HG03060 (cell line): Measurements from ENCODE around the gene CETN2.
"Not testable (repeated sequence)": the region's sequence is repeated elsewhere in the genome, so short reads cannot be mapped to it uniquely, and the experiment has no call there.

Source experiments
- ATAC-seq: cut with Tn5 transposase; IDR thresholded peaks from one replicate; pipeline ENCODE4 v1.9.1; 2021; ENCODE audit warnings: low read depth, moderate number of reproducible peaks; ENCODE audit not compliant: unreplicated experiment

Gene CETN2

DNA sequence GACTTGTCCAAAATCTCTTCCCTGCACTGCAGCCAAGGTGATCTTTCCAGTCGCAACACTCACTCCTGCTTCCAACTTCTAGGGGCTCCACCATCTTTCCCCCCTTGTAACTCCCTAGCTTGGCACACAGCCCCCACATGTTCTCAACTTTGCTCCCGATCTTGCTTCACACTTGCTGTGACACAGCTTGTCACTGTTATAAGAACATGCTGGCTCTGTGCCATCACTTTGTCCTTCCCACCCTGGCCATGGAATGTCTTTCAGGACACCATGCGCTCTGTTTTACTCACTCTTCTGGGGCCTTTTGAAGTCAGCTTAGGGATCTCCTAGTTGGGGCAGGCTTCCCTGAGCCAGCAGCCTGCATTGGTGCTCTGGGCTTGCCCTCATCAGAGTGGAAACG is 2.8 kb upstream of the CETN2 start:
- no peak for ATAC-seq

DNA sequence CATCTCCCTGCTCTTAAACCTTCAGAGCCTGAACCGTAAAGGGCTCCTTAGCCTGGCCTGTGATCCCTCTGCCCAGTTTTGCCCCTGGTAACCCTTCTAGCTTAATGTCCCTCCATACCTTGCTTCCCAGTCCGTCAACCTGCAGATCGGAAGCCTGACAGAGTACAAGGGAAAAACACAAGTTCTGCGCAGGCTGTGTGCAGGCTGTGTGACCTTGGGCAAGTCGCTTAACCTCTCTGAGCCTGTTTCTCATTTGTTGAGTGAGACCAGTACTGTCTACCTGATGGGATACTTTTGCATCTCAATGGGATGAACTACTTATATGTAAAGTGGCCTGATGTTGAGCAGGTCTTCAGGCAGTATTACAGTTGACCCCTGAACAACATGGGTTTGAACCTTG is 2.0 kb upstream of the CETN2 start:
- no peak for ATAC-seq

DNA sequence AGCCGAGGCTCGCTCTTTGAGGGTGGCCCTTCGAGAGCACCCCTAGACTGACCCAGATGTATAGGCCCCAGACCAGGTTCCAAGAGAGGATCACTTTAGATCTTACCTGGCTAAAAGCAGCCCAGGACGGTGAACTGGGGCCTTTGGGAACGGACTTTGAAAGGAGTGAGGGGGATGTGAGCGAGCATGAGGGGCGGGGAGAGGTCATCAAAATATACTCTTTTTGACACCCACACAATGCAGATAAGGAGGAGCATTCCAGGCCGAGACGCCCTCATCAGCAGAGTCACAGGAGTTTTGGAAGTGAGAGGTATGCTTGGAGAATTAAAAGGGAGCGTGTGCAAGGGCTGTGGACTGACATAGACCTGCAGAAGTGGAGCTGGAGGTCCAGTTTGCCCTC is 834 bp upstream of the CETN2 start:
- ATAC-seq, result no peak

DNA sequence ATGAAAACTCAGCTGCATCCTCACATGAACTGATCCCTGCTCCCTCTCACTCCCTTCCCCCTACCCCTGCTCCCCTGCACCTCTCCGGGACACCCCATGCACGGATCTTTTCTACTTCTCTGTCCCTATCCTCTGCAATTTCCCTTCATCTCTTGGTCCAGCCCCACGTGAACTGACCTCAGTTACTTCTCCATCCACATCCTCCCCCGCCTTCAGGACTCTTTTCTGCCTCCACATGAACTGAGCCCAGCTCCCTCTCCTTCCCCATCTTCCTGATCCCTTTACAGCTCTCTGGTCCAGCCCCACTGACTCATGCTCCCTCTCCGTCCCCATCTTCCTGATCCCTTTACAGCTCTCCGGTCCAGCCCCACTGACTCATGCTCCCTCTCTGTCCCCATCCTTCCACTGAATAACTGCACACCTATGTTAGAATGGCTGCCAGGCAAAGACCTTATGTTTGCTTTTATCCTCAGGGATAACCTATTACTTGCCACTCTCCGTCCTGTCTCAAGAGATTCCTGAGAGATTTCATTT is 5.6 kb downstream of the CETN2 start:
- ATAC-seq, result no peak

DNA sequence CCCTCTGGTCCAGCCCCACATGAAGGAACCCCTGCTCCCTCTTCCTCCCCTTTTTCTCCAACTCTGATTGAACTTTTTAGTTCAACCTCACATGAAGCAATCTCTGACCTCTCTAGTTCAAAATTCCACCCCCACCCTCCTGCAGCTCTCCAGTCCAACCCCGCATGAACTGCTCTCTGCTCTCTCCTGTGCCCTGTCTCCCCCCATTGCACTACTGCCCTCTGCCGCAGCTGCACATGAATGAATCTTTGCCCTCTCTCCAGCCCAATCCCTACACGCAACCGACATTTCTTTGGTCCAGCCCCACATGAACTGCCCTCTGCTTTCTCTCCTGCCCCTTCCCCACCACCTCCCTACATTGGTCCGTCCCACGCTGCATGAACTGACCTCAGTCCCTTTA is 6.9 kb downstream of the CETN2 start:
- no peak for ATAC-seq

DNA sequence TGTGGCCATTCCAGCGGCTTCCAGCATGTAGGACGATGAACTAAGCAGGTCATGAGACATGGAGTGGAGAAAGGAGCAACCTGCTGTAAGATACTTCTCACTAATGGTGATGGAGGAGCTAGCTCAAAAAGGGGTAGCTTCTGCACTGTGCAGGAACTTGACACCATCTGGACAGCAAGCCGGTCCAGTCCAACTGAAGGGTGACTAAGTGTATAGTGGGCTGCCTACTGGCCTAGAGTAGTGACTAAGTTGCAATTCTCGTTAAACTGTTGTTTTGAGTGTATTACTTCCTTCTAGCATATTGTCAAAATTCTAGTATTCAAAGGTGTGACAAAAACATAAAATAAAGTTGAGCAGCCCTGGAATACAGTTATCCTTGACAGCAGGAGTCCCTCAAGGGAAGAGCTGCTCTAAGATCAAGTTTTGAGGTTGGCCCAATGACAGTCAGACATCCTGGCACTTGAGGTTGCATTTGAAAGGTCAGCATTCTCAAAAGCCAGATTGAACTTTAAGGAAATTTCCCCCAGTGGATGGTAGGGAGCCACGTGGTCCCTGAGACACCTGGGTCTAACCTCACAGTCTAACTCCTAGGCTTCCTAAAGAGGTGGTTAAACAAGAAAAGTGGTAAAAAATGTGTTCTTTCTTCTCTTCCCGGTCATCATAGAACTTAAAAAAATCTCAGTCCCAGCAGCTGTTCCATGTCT is 8.0 kb downstream of the CETN2 start:
- ATAC-seq, result no peak

DNA sequence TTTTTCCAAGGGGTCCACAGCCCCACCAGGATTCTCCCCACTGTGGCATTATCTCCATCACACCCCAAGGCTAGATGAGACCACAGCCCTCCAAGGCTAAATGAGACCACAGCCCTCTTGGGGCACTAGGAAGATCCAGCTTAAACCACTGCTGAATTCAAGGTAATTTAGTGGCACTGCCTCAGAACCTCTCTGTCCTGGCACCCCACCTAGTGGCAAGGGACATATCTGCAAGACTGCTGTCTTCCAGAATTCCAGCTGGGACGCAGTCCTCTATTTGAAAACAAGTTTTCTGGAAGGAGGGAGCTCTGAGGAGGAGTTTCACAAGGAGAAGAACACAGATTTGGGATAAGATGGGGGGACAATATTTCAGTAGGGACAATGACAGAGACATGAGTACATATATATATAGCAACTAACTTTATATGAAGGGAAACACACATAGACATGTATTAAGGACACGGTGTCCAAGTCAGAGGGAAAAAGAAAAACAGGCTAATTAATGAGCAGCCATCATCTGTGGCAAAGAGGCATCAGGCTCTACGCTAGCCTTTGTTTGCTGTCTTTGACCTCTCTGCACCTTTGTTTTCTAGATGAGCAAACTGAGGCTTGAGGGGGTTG is 9.3 kb downstream of the CETN2 start:
- no peak for ATAC-seq

DNA sequence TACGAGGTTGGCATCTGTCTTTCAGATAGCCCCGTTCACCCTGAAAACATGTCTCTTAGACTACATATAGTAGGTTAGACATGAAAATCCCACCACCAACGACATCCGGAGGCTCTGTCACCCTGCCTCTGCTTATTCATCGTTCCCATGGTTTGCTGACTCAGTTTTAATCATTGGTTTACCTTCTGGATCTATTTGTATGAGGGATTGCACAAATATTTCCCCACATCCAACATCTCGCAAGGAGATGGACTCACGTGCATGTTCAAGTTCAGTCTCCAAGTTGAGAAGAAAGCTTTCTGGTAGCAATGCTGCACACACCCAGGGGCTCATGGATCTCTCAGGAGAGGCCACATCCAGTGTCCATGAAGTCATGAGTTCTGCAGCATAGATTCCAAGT is 10.8 kb downstream of the CETN2 start:
- ATAC-seq, result no peak

DNA sequence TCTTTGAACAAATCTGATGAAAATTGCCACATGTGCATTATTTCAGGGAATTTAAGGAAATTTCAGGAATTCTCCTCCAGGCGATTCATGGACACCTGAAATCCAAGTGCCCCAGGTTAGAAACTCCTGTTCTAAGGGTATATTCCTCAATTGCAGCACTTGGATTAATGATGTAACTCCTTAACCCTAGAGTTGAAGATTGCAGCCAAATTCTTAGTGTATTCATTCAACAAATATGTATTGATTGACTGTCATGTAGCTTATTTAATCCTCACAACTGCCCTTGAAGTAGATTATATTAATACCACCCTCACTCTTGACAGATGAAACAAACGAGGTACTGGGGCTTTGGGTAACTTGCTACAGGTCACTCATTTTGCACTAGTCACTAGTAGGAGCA is 11.3 kb downstream of the CETN2 start:
- ATAC-seq, result no peak

DNA sequence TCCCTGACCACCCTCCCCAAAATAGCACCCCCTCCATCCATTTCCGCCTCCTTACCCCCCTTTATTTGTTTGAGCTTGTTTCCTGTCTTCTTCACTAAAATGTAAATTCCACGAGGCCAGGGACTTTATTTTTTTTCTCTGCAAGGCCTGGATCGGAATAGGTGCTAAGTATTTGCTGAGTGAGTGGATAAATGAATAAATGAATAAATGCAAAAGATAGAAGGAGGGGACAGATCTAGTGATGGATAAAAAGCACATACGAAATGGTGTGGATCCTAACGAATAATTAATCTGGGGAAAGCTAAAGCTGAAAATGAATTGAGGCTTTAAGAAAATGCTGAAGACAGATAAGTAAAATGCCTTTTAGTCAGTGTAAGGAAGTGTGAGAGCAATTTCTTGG is 12.2 kb downstream of the CETN2 start:
- ATAC-seq, result no peak

DNA sequence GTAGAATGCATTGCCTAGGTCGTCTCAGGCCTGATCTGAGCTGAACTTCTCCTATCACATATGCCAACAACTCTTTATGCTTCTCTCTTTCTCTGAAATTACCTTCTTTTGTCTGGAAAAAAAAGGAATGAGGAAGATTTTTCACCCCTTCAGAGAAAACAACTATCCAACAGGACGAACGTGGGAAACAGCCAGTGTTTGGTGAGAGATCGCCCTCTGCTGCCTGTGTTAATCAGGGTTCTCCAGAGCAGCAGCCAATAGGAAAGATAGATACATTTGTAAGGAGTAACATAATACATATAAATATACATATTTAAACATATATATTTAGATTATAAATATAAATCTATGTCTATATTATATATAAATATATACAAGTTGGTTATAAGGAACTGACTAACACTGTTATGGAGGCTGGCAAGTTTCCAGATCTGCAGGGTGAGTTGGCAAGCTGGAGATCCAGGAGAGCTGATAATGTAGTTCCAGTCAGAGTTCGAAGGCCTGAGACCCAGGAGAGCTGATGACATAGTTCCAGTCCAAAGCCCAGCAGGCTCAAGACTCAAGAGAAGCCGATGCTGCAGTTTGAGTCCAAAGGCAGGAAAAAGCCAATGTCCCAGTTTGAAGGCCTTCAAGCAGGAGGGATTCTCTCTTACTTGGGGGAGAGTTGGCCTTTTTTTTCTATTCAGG is 13.3 kb downstream of the CETN2 start:
- no peak for ATAC-seq

DNA sequence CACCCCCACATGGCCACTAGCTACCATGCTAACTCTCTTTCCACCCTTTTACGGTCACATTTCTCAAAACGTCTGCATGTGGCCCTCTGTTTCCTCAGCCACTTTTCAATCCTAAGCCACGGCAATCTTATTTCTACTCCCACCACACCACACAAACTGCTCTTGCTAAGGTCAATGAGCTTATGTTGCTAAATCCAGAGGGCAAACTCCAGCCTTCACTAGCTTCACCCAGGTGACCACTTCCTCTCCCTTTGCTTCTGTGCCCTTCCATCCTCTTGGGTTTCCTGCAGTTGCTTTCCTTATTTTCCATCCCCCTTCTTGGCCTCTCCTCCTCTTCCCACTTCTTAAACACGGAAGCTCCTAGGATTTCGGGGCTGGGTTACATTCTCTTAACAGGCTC is 16.5 kb downstream of the CETN2 start:
- no peak for ATAC-seq

DNA sequence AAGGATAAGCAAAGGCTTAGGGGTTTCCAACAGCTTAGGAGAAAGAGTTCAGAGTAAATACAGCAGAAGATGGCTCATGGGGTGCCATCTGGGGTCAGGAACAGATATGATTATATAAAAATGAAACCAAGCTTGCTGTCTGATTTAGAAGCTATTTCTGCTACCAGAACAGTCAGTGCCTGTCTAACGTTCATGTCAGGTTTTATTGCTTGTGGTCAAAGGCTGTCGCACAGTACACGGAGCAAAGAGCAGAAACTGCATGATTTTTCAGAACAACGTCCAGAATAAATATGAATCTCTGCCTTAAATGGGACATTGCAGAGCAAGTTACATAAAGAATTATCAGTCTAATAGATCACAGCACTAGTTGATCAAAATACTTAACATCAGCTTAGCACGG is 17.4 kb downstream of the CETN2 start:
- no peak for ATAC-seq

DNA sequence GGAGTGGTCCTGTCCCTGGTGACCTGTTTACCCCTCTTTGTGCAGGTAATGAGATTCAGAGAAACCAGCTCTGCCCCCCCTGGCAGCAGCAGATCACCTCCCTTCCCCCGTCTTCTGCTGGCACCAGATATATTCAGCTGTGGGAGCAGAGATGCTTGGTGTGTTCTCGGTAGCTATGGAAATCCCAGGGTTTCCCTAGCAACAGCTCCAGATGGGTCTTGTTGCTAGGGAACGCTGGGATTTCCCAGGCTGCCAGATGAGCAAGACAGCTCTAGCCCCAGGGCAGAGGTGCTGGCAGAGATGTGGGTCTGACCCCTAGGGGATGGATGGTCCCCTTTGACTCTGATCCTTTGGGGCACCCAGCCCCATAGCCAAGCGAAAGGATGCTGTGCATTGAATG is 20.2 kb downstream of the CETN2 start:
- no peak for ATAC-seq

DNA sequence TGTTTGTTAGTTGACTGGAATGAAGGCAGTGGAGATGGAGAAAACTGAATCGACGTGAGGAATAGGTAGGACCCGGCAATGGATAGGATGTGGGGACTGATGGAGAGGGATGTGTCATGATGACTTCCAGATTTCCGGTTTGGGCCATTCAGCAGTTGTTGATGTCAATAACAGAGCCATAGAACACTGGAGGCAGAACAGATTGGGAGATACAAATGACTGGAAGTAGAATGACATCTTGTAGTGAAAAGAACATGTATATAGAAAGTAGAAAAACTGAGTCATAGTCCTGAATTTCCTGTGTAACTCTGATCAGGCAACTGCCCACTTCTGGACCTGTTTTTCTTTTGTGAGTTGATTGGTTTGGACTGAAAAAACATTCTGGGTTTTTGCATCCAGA is 24.5 kb downstream of the CETN2 start:
- ATAC-seq, result no peak

DNA sequence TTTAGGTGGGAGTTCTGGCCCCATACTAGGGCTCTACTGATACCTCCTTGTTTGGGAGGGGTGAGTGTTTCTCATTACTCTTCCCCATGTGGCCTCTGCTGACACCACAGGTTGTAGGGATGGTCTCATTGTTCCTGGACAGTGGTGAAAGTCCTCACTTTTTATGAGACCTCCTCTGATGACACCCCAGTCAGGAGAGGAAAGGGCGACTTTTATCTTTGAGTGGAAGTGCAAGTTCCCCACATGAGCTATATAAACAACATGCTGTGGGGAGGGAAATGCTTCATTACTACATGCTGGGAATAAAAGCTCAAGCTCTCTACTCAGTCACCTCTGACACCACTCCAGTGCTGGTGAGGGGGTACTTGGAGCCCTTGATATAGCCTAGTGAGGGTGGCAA is 31.6 kb downstream of the CETN2 start:
- ATAC-seq, result no peak

DNA sequence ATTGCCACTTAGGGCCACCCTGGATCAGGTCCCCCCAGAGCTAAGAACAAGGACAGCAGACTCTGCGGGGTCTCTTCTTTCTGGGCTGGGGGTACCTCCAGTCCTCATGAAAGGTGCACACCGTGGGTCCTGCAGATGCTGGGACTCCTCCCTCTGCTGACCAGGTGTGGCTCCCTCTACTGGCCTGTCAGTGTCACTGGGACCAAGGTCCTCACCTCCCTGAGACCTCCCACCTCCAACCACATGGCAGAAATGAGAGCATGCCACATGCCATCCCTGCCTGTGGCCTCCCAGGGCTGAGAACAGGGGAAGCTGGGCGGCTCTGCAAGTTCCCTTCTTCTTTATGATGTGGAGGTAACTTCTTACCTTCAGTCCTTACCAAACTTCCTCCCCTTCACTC is 43.5 kb downstream of the CETN2 start:
- ATAC-seq, result not testable (repeated sequence)
